ENCODE measurements around the gene TAX1BP3. TPM values are rescaled to one million over a fixed set of nuclear protein-coding genes. Genes with fewer than 3 reads are reported as not detected.

TAX1BP3 gene
- polyA plus RNA-seq, 1 of the 3 experiments (the other 2 are of a cell fraction), result 192 TPM

- TF ChIP-seq TEAD4 (IDR thresholded peaks at IDR 0.05; ENCODE audit: borderline replicate concordance, insufficient read depth) (no peak), USF2 (IDR thresholded peaks at IDR 0.05; ENCODE audit: borderline replicate concordance, low read depth, low read length) (no peak), EP300 (IDR thresholded peaks at IDR 0.05; ENCODE audit: borderline replicate concordance in 1 of 2, low read depth in 1 of 2, low read length in 1 of 2) (no peak), RFX5 (IDR thresholded peaks at IDR 0.05; ENCODE audit: low read length) (no peak), PBX3 (IDR thresholded peaks at IDR 0.05) (no peak), MXI1 (IDR thresholded peaks at IDR 0.05; ENCODE audit: low read depth, low read length) (no peak)
Measured at GRCh38 chr17:3689262-3690093, 21.1 kb upstream of the TAX1BP3 start (continued).

- H2AFZ ChIP-seq (ENCODE audit: low read depth), result no peak overlapping the region
- no peaks in the 10 kb centered on the region for H3K79me2 ChIP-seq (ENCODE audit: insufficient read depth)
- TF ChIP-seq MEF2A (IDR thresholded peaks at IDR 0.05; ENCODE audit: borderline replicate concordance, low read depth) (no peak), TCF12 (IDR thresholded peaks at IDR 0.05) (no peak), ZBTB33 (IDR thresholded peaks at IDR 0.05; ENCODE audit: borderline replicate concordance, low read depth) (no peak), FOXJ3 (CRISPR knock-in tag; IDR thresholded peaks at IDR 0.05) (no peak), RFX5 (IDR thresholded peaks at IDR 0.05; ENCODE audit: low read length) (no peak)
- no peaks in the 10 kb centered on the region for H3K9me3 ChIP-seq
- H4K20me1 ChIP-seq (ENCODE audit: insufficient read depth), result no peaks in the 10 kb centered on the region
- 87% methylated on average over 7 of the region's 14 CpGs for WGBS (ENCODE audit: low lambda C conversion rate)
- POLR2A ChIA-PET, result no interaction called here
- no peaks in the 10 kb centered on the region for H3K9me2 ChIP-seq
- no peaks in the 10 kb centered on the region for H3F3A ChIP-seq (replicated peaks; ENCODE audit: insufficient read depth)
- H3K4me3 ChIP-seq (ENCODE audit: low read depth in 2 of 2, low read length in 1 of 2), result no peak overlapping the region
- no peak overlapping the region for H3K27ac ChIP-seq (ENCODE audit: low read depth in 2 of 2, low read length in 1 of 2)
- DNase-seq, result no peak
- no peaks in the 10 kb centered on the region for H3K36me3 ChIP-seq (replicated peaks in 1 of 2; ENCODE audit: control insufficient read depth in 1 of 2, insufficient read depth in 2 of 2, low read length in 1 of 2)
- H3K4me2 ChIP-seq, result no peak overlapping the region
- H3K9ac ChIP-seq, result no peak overlapping the region
- CTCF ChIA-PET, result no interaction called here
- H3K4me1 ChIP-seq (ENCODE audit: control insufficient read depth in 1 of 2, insufficient read depth in 2 of 2, low read depth in 1 of 2, low read length in 1 of 2), result no peaks in the 10 kb centered on the region
- no peaks in the 10 kb centered on the region for H3K27me3 ChIP-seq (ENCODE audit: insufficient read depth)
Measured at GRCh38 chr17:3688852-3689261, 20.5 kb upstream of the TAX1BP3 start.
